ENCODE data around the gene SMIM43.

DNA sequence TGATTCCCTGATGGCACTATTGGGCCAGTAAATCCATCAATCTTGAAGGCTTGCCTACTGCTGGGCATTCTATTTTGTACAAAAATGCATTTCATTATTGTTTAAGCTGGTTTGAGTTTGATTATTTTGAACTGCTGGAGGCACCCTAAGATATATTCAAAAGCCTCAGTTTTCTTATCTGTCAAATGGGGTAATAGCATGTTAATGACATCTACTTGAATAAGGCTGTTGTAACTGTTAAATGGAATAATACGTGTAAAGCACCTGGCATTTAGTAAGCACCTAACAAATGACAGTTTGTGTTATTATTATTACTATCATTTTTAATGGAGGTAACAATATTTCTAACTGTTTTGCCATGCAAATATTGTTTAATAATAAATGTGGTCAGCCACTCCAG is 6.9 kb upstream of the SMIM43 start:
- TF ChIP-seq CTCF (conservative IDR thresholded peaks at IDR 0.05 in 1 of 2, IDR thresholded peaks at IDR 0.05 in 1 of 2; ENCODE audit: low read depth in 1 of 2, low read length in 2 of 2), result no peak
- TF ChIP-seq EZH2 (IDR thresholded peaks at IDR 0.05; ENCODE audit: low read length, missing control alignments), result no peak

Measured in fibroblast of lung (primary cell).